Ovary (tissue), 3 donors: ENCODE results near the gene ZNF367.

Source experiments
- CTCF ChIP-seq, 3 donors: fragments of 450-650 bp in 2 of 3; fragments of 200-600 bp in 1 of 3; IDR thresholded peaks; one replicate each; pipeline versions ENCODE4 v1.5.1 to v1.8.0; 2016 to 2022; ENCODE audit warnings: antibody characterized with exemption in 3 of 3, mild to moderate bottlenecking in 1 of 3
- POLR2A ChIP-seq: fragments of 450-650 bp; IDR thresholded peaks from one replicate; pipeline ENCODE4 v1.6.1; 2017; ENCODE audit warnings: antibody characterized with exemption, mild to moderate bottlenecking, moderate library complexity
- donor health status: DM: no; HTN: no; CAD: no.

GRCh38 chr9:96435345-96435744, 17.2 kb upstream of the ZNF367 start:
- TF ChIP-seq CTCF (IDR thresholded peaks at IDR 0.05) (no peak), POLR2A (no peak)
